Right lobe of liver (tissue), 6 donors: ENCODE measurements around the gene ACCSL. TPM values are rescaled to one million over a fixed set of nuclear protein-coding genes. Genes with fewer than 3 reads are reported as not detected.

Source experiments
- ATAC-seq, 4 donors: fragments of 200-7000 bp; cut with Tn5 transposase; one replicate each; pipeline ENCODE4 v1.9.1; 2020; ENCODE audit warnings: mild to moderate bottlenecking in 4 of 4, moderate library complexity in 4 of 4
- DNase-seq, 3 donors: peaks; one replicate each; pipeline ENCODE4 v3.0.0-alpha.2; 2020
- H3K27ac ChIP-seq, 3 donors: fragments of 200-600 bp; one replicate each; pipeline ENCODE4 v1.8.0; 2022
- H3K27me3 ChIP-seq, 2 donors: fragments of 200-600 bp; one replicate each; pipeline ENCODE4 v1.8.0; 2022
- H3K36me3 ChIP-seq, 4 donors: fragments of 200-600 bp; sonication (generic) in 1 of 4; one replicate each; pipeline versions ENCODE4 v1.5.1 to v1.8.0; 2017 to 2022; ENCODE audit warnings: control low read depth in 1 of 4
- H3K4me1 ChIP-seq, 4 donors: fragments of 200-600 bp; sonication (generic) in 1 of 4; one replicate each; pipeline versions ENCODE4 v1.5.1 to v1.8.0; 2017 to 2022; ENCODE audit warnings: control low read depth in 1 of 4
- H3K4me3 ChIP-seq, 3 donors: fragments of 200-600 bp; one replicate each; pipeline ENCODE4 v1.8.0; 2022
- H3K9me3 ChIP-seq, 4 donors: fragments of 200-600 bp; sonication (generic) in 1 of 4; one replicate each; pipeline versions ENCODE4 v1.5.1 to v1.8.0; 2017 to 2022; ENCODE audit warnings: control low read depth in 1 of 4
- POLR2A ChIP-seq: fragments of 450-650 bp; IDR thresholded peaks from one replicate; pipeline ENCODE4 v1.6.1; 2017; ENCODE audit warnings: antibody characterized with exemption, mild to moderate bottlenecking
- WGBS: methylation state at CpG from one replicate; pipeline ENCODE4 v1.1.6; 2018; ENCODE audit warnings: low coverage, low lambda C conversion rate; ENCODE audit not compliant: insufficient coverage; ENCODE audit errors: missing lambda C conversion rate; 5-methylcytosine and 5-hydroxymethylcytosine counted together
- intact Hi-C, 2 donors: fragments of 100-400 bp; cut with DNase I; formaldehyde crosslinking; loops; one replicate each; pipeline versions ENCODE4 v1.11.2 to v1.14.1; 2022
- total RNA-seq, 6 experiments: library from RNA; depleted of rRNA in 2 of 6; stranded (reverse); fragments of >200 nt in 2 of 6; fragmentation: NEBNext Ultra II Directional in 3 of 6; extraction: Animal tissue kit (Norgen Biotek cat#: 25700) in 3 of 6; gene quantifications; one replicate each; pipeline versions ENCODE4 v1.1.0 to v1.2.4, GENCODE V29; 2016 to 2023
- TF ChIP-seq, protein P1 (sequence below), 4 donors: fragments of 200-600 bp in 3 of 4; fragments of 450-650 bp in 1 of 4; IDR thresholded peaks; one replicate each; pipeline versions ENCODE4 v1.5.1 to v1.8.0; 2016 to 2022; ENCODE audit warnings: antibody characterized with exemption in 4 of 4, mild to moderate bottlenecking in 2 of 4
- donor health status: DM: no; HTN: yes; CAD: no.
- donor health status: DM: no; HTN: no; CAD: no.
- donor health status: DM: no; HTN: no; CAD: no.
- donor health status: DM: no; HTN: yes; CAD: no.
- donor health status: DM: no; HTN: yes; CAD: no.

The ACCSL gene
- total RNA-seq, 6 experiments from 2014 or later = not detected

DNA sequence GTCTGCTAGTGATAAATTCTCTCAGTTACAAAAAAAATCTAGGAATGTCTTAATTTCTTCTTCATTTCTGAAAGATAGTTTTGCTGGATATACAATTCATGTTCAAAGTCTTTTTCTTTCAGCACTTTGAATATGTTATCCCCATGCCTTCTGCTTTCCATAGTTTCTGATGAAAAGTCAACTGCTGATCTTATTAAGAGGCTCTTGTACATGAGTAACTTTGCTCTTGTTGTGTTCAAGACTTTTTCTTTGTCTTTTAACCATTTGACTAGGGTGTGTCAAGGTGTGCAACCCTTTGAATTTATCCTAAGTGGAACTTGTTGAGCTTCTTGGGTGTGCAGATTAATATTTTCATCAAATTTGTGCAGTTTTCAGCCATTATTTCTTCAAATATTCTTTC is 22.1 kb upstream of the ACCSL start:
- H3K36me3 ChIP-seq = no peaks in the 10 kb centered on the region
- H3K4me1 ChIP-seq = no peaks in the 10 kb centered on the region
- no peak overlapping the region for H3K27ac ChIP-seq
- intact Hi-C loops = no loop called here
- H3K27me3 ChIP-seq = no peaks in the 10 kb centered on the region
- ATAC-seq = no peak
- H3K4me3 ChIP-seq = no peak overlapping the region
- no peak for TF ChIP-seq POLR2A
- TF ChIP-seq, protein P1, sequence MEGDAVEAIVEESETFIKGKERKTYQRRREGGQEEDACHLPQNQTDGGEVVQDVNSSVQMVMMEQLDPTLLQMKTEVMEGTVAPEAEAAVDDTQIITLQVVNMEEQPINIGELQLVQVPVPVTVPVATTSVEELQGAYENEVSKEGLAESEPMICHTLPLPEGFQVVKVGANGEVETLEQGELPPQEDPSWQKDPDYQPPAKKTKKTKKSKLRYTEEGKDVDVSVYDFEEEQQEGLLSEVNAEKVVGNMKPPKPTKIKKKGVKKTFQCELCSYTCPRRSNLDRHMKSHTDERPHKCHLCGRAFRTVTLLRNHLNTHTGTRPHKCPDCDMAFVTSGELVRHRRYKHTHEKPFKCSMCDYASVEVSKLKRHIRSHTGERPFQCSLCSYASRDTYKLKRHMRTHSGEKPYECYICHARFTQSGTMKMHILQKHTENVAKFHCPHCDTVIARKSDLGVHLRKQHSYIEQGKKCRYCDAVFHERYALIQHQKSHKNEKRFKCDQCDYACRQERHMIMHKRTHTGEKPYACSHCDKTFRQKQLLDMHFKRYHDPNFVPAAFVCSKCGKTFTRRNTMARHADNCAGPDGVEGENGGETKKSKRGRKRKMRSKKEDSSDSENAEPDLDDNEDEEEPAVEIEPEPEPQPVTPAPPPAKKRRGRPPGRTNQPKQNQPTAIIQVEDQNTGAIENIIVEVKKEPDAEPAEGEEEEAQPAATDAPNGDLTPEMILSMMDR (IDR thresholded peaks at IDR 0.05) = no peak
- H3K9me3 ChIP-seq = no peaks in the 10 kb centered on the region
- DNase-seq = no peak

DNA sequence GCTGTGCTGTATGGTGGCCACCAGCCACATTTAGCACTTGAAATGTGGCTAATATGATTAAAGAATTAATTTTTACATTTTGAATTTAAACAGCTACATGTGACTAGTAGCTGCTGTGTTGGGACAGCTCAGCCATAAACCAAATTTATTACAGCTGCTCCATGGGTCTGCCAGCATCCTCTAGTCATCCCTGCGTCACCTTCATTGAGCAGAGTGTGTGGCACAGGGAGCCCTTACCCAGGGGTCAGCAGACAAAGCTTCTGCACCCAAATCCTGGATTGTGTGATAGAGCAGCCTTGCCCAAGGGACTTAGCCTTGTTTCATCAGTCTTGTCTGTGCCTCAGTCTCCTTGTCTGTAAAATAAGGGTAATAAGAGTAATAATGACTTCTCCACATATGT is 19.4 kb upstream of the ACCSL start:
- no peak overlapping the region for H3K27ac ChIP-seq
- no peaks in the 10 kb centered on the region for H3K36me3 ChIP-seq
- no peak for DNase-seq
- TF ChIP-seq POLR2A = no peak
- TF ChIP-seq, protein P1 (IDR thresholded peaks at IDR 0.05) = no peak
- WGBS = 100% methylated on average over 1 of the region's 1 CpG
- no peaks in the 10 kb centered on the region for H3K4me1 ChIP-seq
- no peak overlapping the region for H3K4me3 ChIP-seq
- no peaks in the 10 kb centered on the region for H3K27me3 ChIP-seq
- intact Hi-C loops = no loop called here
- no peak for ATAC-seq
- no peaks in the 10 kb centered on the region for H3K9me3 ChIP-seq

DNA sequence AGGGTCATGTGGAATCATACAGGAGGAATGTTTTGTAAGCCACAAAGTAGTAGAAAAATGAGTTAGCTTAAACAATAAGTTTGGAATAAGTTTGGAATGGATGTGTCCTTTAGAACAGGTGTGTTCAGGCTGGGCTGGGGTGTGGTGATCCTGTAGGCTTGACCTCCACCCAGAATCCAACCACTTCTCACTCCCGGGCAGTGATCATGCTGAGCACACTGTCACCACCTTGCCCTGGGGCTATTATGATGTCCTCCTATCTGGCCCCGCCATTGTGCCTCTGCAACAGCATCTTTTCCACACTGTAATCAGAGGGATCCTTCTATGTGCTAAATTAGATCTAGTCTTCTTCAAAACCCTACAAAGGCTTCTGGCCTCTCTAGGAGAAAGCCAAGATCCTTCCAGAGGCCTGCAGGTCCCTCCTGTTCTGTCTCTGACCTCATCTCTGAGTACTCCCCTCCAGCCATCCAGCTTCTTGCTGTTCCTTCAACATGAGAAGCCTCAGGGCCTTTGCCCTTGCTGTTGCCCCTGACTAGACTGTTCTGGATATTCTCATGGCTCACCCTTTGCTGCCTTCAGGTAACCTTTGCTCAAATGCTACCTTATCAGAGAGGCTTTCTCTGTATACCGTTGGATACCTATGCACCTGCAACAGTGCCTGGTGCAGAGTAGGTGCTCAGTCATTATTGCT is 18.8 kb upstream of the ACCSL start:
- 70% methylated on average over 2 of the region's 3 CpGs for WGBS
- Histone ChIP-seq H3K4me1 (no peaks in the 10 kb centered on the region), H3K9me3 (no peaks in the 10 kb centered on the region), H3K27me3 (no peaks in the 10 kb centered on the region), H3K36me3 (no peaks in the 10 kb centered on the region), H3K4me3 (no peak overlapping the region), H3K27ac (no peak overlapping the region)
- intact Hi-C loops = no loop called here
- ATAC-seq = no peak
- TF ChIP-seq POLR2A = no peak
- TF ChIP-seq, protein P1 (IDR thresholded peaks at IDR 0.05) = no peak
- DNase-seq = no peak

DNA sequence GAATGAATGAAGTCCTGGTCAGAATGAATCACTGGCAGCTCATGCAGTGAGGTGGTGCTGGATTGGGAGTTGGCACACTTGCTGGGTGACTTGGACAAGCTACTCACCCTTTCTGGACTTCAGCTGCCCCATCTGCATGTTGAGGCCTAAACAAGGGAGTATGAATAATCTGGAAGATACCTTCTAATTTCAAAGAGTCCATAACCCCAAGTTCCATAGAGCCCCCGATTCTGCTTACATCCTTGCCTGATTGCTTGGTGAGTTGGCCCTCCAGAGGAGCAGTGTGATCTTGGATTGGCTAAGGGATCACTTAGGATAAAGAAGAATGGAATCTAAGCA is 18.3 kb upstream of the ACCSL start:
- ATAC-seq (no peak), DNase-seq (no peak)
- intact Hi-C loops = no loop called here

More for the DNA sequence above, 18.3 kb upstream of the ACCSL start:
- 67% methylated on average over 1 of the region's 1 CpG for WGBS
- Histone ChIP-seq H3K4me1 (no peaks in the 10 kb centered on the region), H3K4me3 (no peak overlapping the region), H3K27me3 (no peaks in the 10 kb centered on the region), H3K36me3 (no peaks in the 10 kb centered on the region), H3K27ac (no peak overlapping the region), H3K9me3 (no peaks in the 10 kb centered on the region)
- no peak for TF ChIP-seq POLR2A
- TF ChIP-seq, protein P1 (IDR thresholded peaks at IDR 0.05) = no peak
